NCI-H146 treated with DMSO at 0.1 percent for 48 hours (cell line): ENCODE measurements around the gene ANKAR.
"Not testable (repeated sequence)": the region's sequence is repeated elsewhere in the genome, so short reads cannot be mapped to it uniquely, and the experiment has no call there.

Experiments
- DNase-seq: peaks from one replicate; lab custom pipeline; 2025; ENCODE audit not compliant: unreplicated experiment; lab: John Stamatoyannopoulos, UW

The ANKAR gene

GRCh38 chr2:189700681-189701080, 26.2 kb downstream of the ANKAR start:
- no peak for DNase-seq

GRCh38 chr2:189702071-189702470, 27.6 kb downstream of the ANKAR start:
- no peak for DNase-seq

GRCh38 chr2:189709501-189710221, 35.2 kb downstream of the ANKAR start:
- DNase-seq: no peak

GRCh38 chr2:189717593-189717992, 43.1 kb downstream of the ANKAR start:
- DNase-seq: not testable (repeated sequence)

- no peak for DNase-seq
These were observed 45.1 kb downstream of the ANKAR start for GRCh38 chr2:189719571-189719970.

- no peak for DNase-seq
These were observed 48.7 kb downstream of the ANKAR start for GRCh38 chr2:189723192-189723591.
